T-cell (primary cell): ENCODE results near the gene PRM3. TPM values are rescaled to one million over a fixed set of nuclear protein-coding genes. Genes with fewer than 3 reads are reported as not detected.

Experiments used
- ATAC-seq, 4 experiments: fragments of 200-7000 bp in 3 of 4; fragments of 150-1000 bp in 1 of 4; cut with Tn5 transposase; replicated peaks in 1 of 4; 1 replicate in 3 of 4; 2 replicates in 1 of 4; pipeline ENCODE4 v1.10.0; 2021; ENCODE audit warnings: moderate library complexity in 3 of 4, mild to moderate bottlenecking in 2 of 4, moderate number of reproducible peaks in 1 of 4
- CTCF ChIA-PET, 2 donors: fragments of 300-600 bp; sonication (Branson Sonifier 250); formaldehyde crosslinking; loops; one replicate each; lab custom pipeline; 2022; ENCODE audit warnings: antibody characterized with exemption in 2 of 2; lab: Charles Lee
- POLR2A ChIA-PET, 2 donors: fragments of 300-600 bp; sonication (Branson Sonifier 250); formaldehyde crosslinking; loops; one replicate each; lab custom pipeline; 2022; ENCODE audit warnings: antibody characterized with exemption in 2 of 2; lab: Charles Lee
- DNase-seq, 35 experiments: peaks; one replicate each; pipeline versions ENCODE4 v3.0.0 to v3.0.0-alpha.2; 2013 to 2023
- H3K27ac ChIP-seq: one replicate; pipeline ENCODE4 v1.5.1; 2013; ENCODE audit warnings: low read length
- H3K27me3 ChIP-seq, 2 experiments: replicated peaks in 1 of 2; 1 replicate in 1 of 2; 2 replicates in 1 of 2; pipeline versions ENCODE4 v1.6.1 to v1.7.0; 2013; ENCODE audit warnings: low read length in 1 of 2, mixed read lengths in 1 of 2; ENCODE audit not compliant: control insufficient read depth in 2 of 2, insufficient read depth in 2 of 2; ENCODE audit errors: extremely low read depth in 1 of 2
- H3K36me3 ChIP-seq, 2 donors: 1 replicate in 1 of 2; 2 replicates in 1 of 2; pipeline versions ENCODE4 v1.6.1 to v1.7.0; 2013; ENCODE audit warnings: low read length in 1 of 2; ENCODE audit not compliant: control insufficient read depth in 2 of 2, insufficient read depth in 1 of 2; ENCODE audit errors: extremely low read depth in 1 of 2
- H3K4me1 ChIP-seq, 2 experiments: 1 replicate in 1 of 2; 2 replicates in 1 of 2; pipeline versions ENCODE4 v1.6.1 to v1.7.0; 2013; ENCODE audit warnings: low read length in 2 of 2, mixed read lengths in 1 of 2; ENCODE audit not compliant: insufficient read depth in 2 of 2, control insufficient read depth in 1 of 2; ENCODE audit errors: extremely low read depth in 1 of 2
- H3K4me3 ChIP-seq, 2 donors: 1 replicate in 1 of 2; 2 replicates in 1 of 2; pipeline versions ENCODE4 v1.5.1 to v1.7.0; 2013; ENCODE audit warnings: mild to moderate bottlenecking in 2 of 2, low read length in 1 of 2, moderate library complexity in 1 of 2; ENCODE audit not compliant: control insufficient read depth in 1 of 2; ENCODE audit errors: extremely low read depth in 1 of 2
- H3K9me3 ChIP-seq: 2 replicates; pipeline ENCODE4 v1.7.0; 2013
- H3K27ac Mint-ChIP-seq, 2 donors: one replicate each; pipeline ENCODE4 v1.8.0; 2020 to 2021; ENCODE audit warnings: mild to moderate bottlenecking in 2 of 2, mixed read lengths in 2 of 2
- H3K27me3 Mint-ChIP-seq, 2 donors: one replicate each; pipeline ENCODE4 v1.8.0; 2021 to 2022; ENCODE audit warnings: mixed read lengths in 2 of 2
- H3K36me3 Mint-ChIP-seq: one replicate; pipeline ENCODE4 v1.8.0; 2021; ENCODE audit warnings: mixed read lengths
- H3K4me1 Mint-ChIP-seq, 3 donors: one replicate each; pipeline ENCODE4 v1.8.0; 2020 to 2022; ENCODE audit warnings: mixed read lengths in 3 of 3, mild to moderate bottlenecking in 1 of 3
- H3K4me3 Mint-ChIP-seq, 3 donors: one replicate each; pipeline ENCODE4 v1.8.0; 2020 to 2022; ENCODE audit warnings: mild to moderate bottlenecking in 3 of 3, mixed read lengths in 3 of 3, moderate library complexity in 3 of 3
- H3K9me3 Mint-ChIP-seq, 3 donors: one replicate each; pipeline ENCODE4 v1.8.0; 2020 to 2022; ENCODE audit warnings: mixed read lengths in 3 of 3
- WGBS: methylation state at CpG from one replicate; pipeline ENCODE4 v1.1.5; 2013; ENCODE audit warnings: missing lambda C conversion rate; ENCODE audit not compliant: insufficient coverage; 5-methylcytosine and 5-hydroxymethylcytosine counted together
- total RNA-seq, 35 experiments: library from RNA in 6 of 35; stranded (reverse) in 6 of 35; fragments of 120-200 nt in 1 of 35; gene quantifications; one replicate each; pipeline versions ENCODE4 v1.2.1 to v1.2.4 and lab custom pipeline; 2013 to 2026

PRM3 gene
- total RNA-seq, 5 donors from 2014 or later (not counting 1 experiment from before 2014, with no cell fraction given): not detected

- ATAC-seq (no peak), DNase-seq (no peak)
- WGBS: 94% methylated on average over 2 of the region's 5 CpGs
- H3K27me3 ChIP-seq: no peaks in the 10 kb centered on the region
- H3K4me3 Mint-ChIP-seq: no peak overlapping the region
- peaks cover 5 to 12% (median 10%) of the 10 kb centered on the region in 3 donors for H3K4me1 Mint-ChIP-seq
- H3K4me1 ChIP-seq: peaks cover 2 to 11% of the 10 kb centered on the region in 2 experiments
- H3K27me3 Mint-ChIP-seq: no peaks in the 10 kb centered on the region
- no peak overlapping the region for H3K4me3 ChIP-seq
- ChIA-PET CTCF (no interaction called here), POLR2A (no interaction called here)
- no peak overlapping the region for H3K27ac ChIP-seq
- no peaks in the 10 kb centered on the region for H3K36me3 ChIP-seq
- no peak overlapping the region for H3K27ac Mint-ChIP-seq
- no peaks in the 10 kb centered on the region for H3K9me3 ChIP-seq
- no peaks in the 10 kb centered on the region for H3K36me3 Mint-ChIP-seq
- H3K9me3 Mint-ChIP-seq: no peaks in the 10 kb centered on the region
These were observed 28.1 kb downstream of the PRM3 start for GRCh38 chr16:11245222-11245737.

DNA sequence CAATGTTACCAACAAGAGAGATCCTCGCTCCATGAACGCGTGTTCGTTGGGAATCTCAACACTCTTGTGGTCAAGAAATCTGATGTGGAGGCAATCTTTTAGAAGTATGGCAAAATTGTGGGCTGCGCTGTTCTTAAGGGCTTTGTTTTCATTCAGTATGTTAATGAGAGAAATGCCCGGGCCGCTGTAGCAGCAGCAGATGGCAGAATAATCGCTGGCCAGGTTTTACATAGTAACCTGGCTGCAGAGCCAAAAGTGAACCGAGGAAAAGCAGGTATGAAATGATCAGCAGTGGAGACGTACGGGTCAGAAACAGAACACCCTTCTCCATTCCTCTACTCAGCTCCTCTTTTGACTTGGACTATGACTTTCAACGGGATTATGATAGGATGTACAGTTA, 30.8 kb downstream of the PRM3 start:
- Histone ChIP-seq H3K27ac (no peak overlapping the region), H3K36me3 (no peaks in the 10 kb centered on the region), H3K4me1 (peaks cover 4 to 14% of the 10 kb centered on the region in 2 experiments), H3K9me3 (no peaks in the 10 kb centered on the region), H3K4me3 (no peak overlapping the region), H3K27me3 (no peaks in the 10 kb centered on the region)
- H3K27ac Mint-ChIP-seq: no peak overlapping the region
- H3K27me3 Mint-ChIP-seq: no peaks in the 10 kb centered on the region
- no peak overlapping the region for H3K4me3 Mint-ChIP-seq
- WGBS: 94% methylated on average over 8 of the region's 12 CpGs
- H3K4me1 Mint-ChIP-seq: peaks cover 7 to 9% (median 8%) of the 10 kb centered on the region in 3 donors
- DNase-seq (no peak), ATAC-seq (no peak)
- H3K9me3 Mint-ChIP-seq: no peaks in the 10 kb centered on the region
- no peaks in the 10 kb centered on the region for H3K36me3 Mint-ChIP-seq
- ChIA-PET CTCF (no interaction called here), POLR2A (interaction anchor here in 1 of 2 donors (0.5 kb wide), 1 partner anchor 9 kb away, joined by 3 read pairs; no protein-coding TSS in a partner anchor)

- ChIA-PET POLR2A (interaction anchor here in 1 of 2 donors (0.7 kb wide), 1 partner anchor 301 kb away, joined by 3 read pairs; no protein-coding TSS in a partner anchor), CTCF (no interaction called here)
- H3K36me3 ChIP-seq: no peaks in the 10 kb centered on the region
- ATAC-seq (no peak), DNase-seq (no peak)
- Mint-ChIP-seq H3K9me3 (no peaks in the 10 kb centered on the region), H3K27me3 (no peaks in the 10 kb centered on the region), H3K27ac (no peak overlapping the region), H3K36me3 (no peaks in the 10 kb centered on the region), H3K4me3 (no peak overlapping the region), H3K4me1 (peaks cover 7 to 13% (median 10%) of the 10 kb centered on the region in 3 donors)
- H3K27me3 ChIP-seq: no peaks in the 10 kb centered on the region
- no peaks in the 10 kb centered on the region for H3K9me3 ChIP-seq
- H3K27ac ChIP-seq: no peak overlapping the region
- peaks cover 4 to 13% of the 10 kb centered on the region in 2 experiments for H3K4me1 ChIP-seq
- no peak overlapping the region for H3K4me3 ChIP-seq
- WGBS: 92% methylated on average over 2 of the region's 5 CpGs
These were observed 31.8 kb downstream of the PRM3 start for GRCh38 chr16:11241480-11242204.

DNA sequence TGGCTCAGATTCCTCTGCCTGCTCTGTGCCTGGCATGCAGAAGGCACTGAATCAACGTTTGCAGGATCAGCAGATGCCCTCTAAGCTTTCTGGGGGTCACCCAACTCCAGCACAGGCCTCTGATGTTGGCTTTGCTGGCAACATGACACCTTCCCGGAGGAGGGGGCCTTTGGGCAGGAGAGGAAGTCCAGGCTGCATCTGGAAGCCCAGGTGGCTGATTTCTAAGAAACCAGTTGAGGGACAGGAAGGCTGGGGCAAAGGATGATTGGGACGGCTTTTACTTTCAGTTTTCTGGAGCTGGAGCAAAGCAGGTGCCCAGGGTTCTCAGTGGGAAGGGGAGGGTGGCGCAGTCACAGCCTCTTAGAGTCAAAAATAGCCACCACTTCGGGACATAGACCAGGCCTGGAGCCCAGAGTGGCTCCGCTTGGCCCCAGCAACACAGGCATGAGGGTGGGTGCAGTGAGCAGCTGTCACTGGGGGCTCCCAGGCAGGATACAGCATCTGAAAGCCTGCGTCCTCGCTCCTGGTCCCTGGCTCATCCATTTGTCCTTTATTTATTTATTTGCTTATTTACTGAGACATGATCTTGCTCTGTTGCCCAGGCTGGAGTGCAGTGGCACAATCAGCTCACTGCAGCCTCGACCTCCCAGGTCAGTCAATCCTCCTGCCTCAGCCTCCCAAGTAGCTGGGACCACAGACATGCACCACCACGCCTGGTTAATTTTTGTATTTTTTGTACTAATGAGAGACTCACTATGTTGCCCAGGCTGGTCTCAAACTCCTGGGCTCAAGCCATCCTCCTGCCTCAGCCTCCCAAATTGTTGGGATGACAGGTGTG, 32.6 kb downstream of the PRM3 start:
- ATAC-seq: peak; percentile 34 to 68 (median 46)
- Histone ChIP-seq H3K4me1 (peaks cover 4 to 13% of the 10 kb centered on the region in 2 experiments), H3K9me3 (no peaks in the 10 kb centered on the region), H3K36me3 (no peaks in the 10 kb centered on the region), H3K4me3 (no peak overlapping the region), H3K27ac (no peak overlapping the region), H3K27me3 (no peaks in the 10 kb centered on the region)
- no peaks in the 10 kb centered on the region for H3K9me3 Mint-ChIP-seq
- H3K27me3 Mint-ChIP-seq: no peaks in the 10 kb centered on the region
- H3K4me3 Mint-ChIP-seq: peak overlapping the region in 2 of 3 donors; percentile 18 to 19
- peaks cover 7 to 15% (median 9%) of the 10 kb centered on the region in 3 donors for H3K4me1 Mint-ChIP-seq
- CTCF ChIA-PET: no interaction called here
- POLR2A ChIA-PET: no interaction called here
- WGBS: 42% methylated on average over 6 of the region's 10 CpGs
- peak overlapping the region; percentile 76 to 87 for H3K27ac Mint-ChIP-seq
- H3K36me3 Mint-ChIP-seq: no peaks in the 10 kb centered on the region
- DNase-seq: no peak

GRCh38 chr16:11239644-11240632, 33.5 kb downstream of the PRM3 start:
- ChIA-PET CTCF (no interaction called here), POLR2A (no interaction called here)
- peak overlapping the region in 2 of 3 donors; percentile 18 to 19 for H3K4me3 Mint-ChIP-seq
- Histone ChIP-seq H3K9me3 (no peaks in the 10 kb centered on the region), H3K27ac (no peak overlapping the region), H3K36me3 (no peaks in the 10 kb centered on the region), H3K4me1 (peaks cover 4 to 22% of the 10 kb centered on the region in 2 experiments), H3K27me3 (no peaks in the 10 kb centered on the region), H3K4me3 (no peak overlapping the region)
- no peak for ATAC-seq
- peaks cover 12 to 15% (median 13%) of the 10 kb centered on the region in 3 donors for H3K4me1 Mint-ChIP-seq
- DNase-seq: no peak
- H3K27ac Mint-ChIP-seq: peak overlapping the region; percentile 76 to 87
- no peaks in the 10 kb centered on the region for H3K9me3 Mint-ChIP-seq
- no peaks in the 10 kb centered on the region for H3K36me3 Mint-ChIP-seq
- no peaks in the 10 kb centered on the region for H3K27me3 Mint-ChIP-seq
- 83% methylated on average over 7 of the region's 10 CpGs for WGBS
